GM21360 (cell line): ENCODE measurements around the gene KCNN3.

Experiments used
- ATAC-seq: cut with Tn5 transposase; IDR thresholded peaks from one replicate; pipeline ENCODE4 v1.9.1; 2021; ENCODE audit warnings: mild to moderate bottlenecking, moderate library complexity; ENCODE audit not compliant: unreplicated experiment

Gene KCNN3

GRCh38 chr1:154774175-154774855 lies 95.8 kb downstream of the KCNN3 start:
- ATAC-seq: no peak

GRCh38 chr1:154773551-154773950 lies 96.5 kb downstream of the KCNN3 start:
- no peak for ATAC-seq

GRCh38 chr1:154772606-154773506 lies 97.2 kb downstream of the KCNN3 start:
- no peak for ATAC-seq

- ATAC-seq: no peak
Measured at GRCh38 chr1:154772056-154772455, 98.0 kb downstream of the KCNN3 start.

GRCh38 chr1:154770897-154771594 lies 99.0 kb downstream of the KCNN3 start:
- no peak for ATAC-seq

- ATAC-seq: no peak
Measured at GRCh38 chr1:154769193-154769895, 100.7 kb downstream of the KCNN3 start.

GRCh38 chr1:154768456-154769125 lies 101.5 kb downstream of the KCNN3 start:
- ATAC-seq: no peak

- no peak for ATAC-seq
Measured at GRCh38 chr1:154767315-154768240, 102.5 kb downstream of the KCNN3 start.

- no peak for ATAC-seq
Measured at GRCh38 chr1:154765970-154766369, 104.1 kb downstream of the KCNN3 start.

GRCh38 chr1:154764773-154765172 lies 105.3 kb downstream of the KCNN3 start:
- ATAC-seq: no peak

GRCh38 chr1:154764181-154764580 lies 105.9 kb downstream of the KCNN3 start:
- no peak for ATAC-seq

GRCh38 chr1:154760469-154760933 lies 109.6 kb downstream of the KCNN3 start:
- no peak for ATAC-seq

GRCh38 chr1:154759793-154760192 lies 110.3 kb downstream of the KCNN3 start:
- no peak for ATAC-seq

- no peak for ATAC-seq
Measured at GRCh38 chr1:154759196-154759595, 110.9 kb downstream of the KCNN3 start.

- no peak for ATAC-seq
Measured at GRCh38 chr1:154758346-154758745, 111.7 kb downstream of the KCNN3 start.

- no peak for ATAC-seq
Measured at GRCh38 chr1:154756793-154757548, 113.1 kb downstream of the KCNN3 start.

- no peak for ATAC-seq
Measured at GRCh38 chr1:154755858-154756730, 114.0 kb downstream of the KCNN3 start.
